ENCODE measurements around the gene PRMT9. TPM values are rescaled to one million over a fixed set of nuclear protein-coding genes. Genes with fewer than 3 reads are reported as not detected.

PRMT9 gene
- total RNA-seq, 3 donors from 2014 or later (not counting 1 experiment from before 2014, with no cell fraction given) = 13.4 to 16.6 (median 13.7) TPM

GRCh38 chr4:147590249-147590920 is 93.6 kb downstream of the PRMT9 start:
- H3K27ac Mint-ChIP-seq = no peak overlapping the region
- WGBS (ENCODE audit: insufficient coverage) = 64% methylated on average over 9 of the region's 12 CpGs
- TF ChIP-seq, protein P1, sequence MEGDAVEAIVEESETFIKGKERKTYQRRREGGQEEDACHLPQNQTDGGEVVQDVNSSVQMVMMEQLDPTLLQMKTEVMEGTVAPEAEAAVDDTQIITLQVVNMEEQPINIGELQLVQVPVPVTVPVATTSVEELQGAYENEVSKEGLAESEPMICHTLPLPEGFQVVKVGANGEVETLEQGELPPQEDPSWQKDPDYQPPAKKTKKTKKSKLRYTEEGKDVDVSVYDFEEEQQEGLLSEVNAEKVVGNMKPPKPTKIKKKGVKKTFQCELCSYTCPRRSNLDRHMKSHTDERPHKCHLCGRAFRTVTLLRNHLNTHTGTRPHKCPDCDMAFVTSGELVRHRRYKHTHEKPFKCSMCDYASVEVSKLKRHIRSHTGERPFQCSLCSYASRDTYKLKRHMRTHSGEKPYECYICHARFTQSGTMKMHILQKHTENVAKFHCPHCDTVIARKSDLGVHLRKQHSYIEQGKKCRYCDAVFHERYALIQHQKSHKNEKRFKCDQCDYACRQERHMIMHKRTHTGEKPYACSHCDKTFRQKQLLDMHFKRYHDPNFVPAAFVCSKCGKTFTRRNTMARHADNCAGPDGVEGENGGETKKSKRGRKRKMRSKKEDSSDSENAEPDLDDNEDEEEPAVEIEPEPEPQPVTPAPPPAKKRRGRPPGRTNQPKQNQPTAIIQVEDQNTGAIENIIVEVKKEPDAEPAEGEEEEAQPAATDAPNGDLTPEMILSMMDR (IDR thresholded peaks at IDR 0.05) = peak; percentile 62
- no peaks in the 10 kb centered on the region for H3K9me3 Mint-ChIP-seq
- Histone ChIP-seq H3K36me3 (ENCODE audit: control insufficient read depth, insufficient read depth, low read length) (no peaks in the 10 kb centered on the region), H3K4me3 (ENCODE audit: low read length) (no peak overlapping the region), H3K9me3 (ENCODE audit: control insufficient read depth, insufficient read depth, low read length) (no peaks in the 10 kb centered on the region), H3K27ac (ENCODE audit: low read length) (no peak overlapping the region), H3K4me1 (ENCODE audit: control insufficient read depth, insufficient read depth, low read length) (no peaks in the 10 kb centered on the region), H3K27me3 (ENCODE audit: control insufficient read depth, insufficient read depth, low read length) (peaks cover 3% of the 10 kb centered on the region)
- DNase-seq = peak in 1 of 2 donors; percentile 60
- no peak overlapping the region for H3K4me3 Mint-ChIP-seq
- peaks cover 11 to 13% of the 10 kb centered on the region in 2 donors for H3K27me3 Mint-ChIP-seq (ENCODE audit: low read depth in 2 of 2)
- H3K4me1 Mint-ChIP-seq = no peaks in the 10 kb centered on the region
- H3K36me3 Mint-ChIP-seq = no peaks in the 10 kb centered on the region
- ATAC-seq = peak in 1 of 3 donors; percentile 45
- intact Hi-C loops (cut with micrococcal nuclease) = loop anchor here (1.0 to 5.0 kb wide), 3 partner anchors 72 to 428 kb away; no protein-coding TSS in a partner anchor

- Mint-ChIP-seq H3K4me3 (no peak overlapping the region), H3K27ac (no peak overlapping the region), H3K36me3 (no peaks in the 10 kb centered on the region), H3K4me1 (no peaks in the 10 kb centered on the region), H3K27me3 (ENCODE audit: low read depth in 2 of 2) (peaks cover 12 to 13% of the 10 kb centered on the region in 2 donors), H3K9me3 (no peaks in the 10 kb centered on the region)
- DNase-seq (no peak), ATAC-seq (no peak)
- intact Hi-C loops (cut with micrococcal nuclease) = no loop called here
- WGBS (ENCODE audit: insufficient coverage) = no CpG with 5 or more reads among the region's 1 CpG
- Histone ChIP-seq H3K4me3 (ENCODE audit: low read length) (no peak overlapping the region), H3K9me3 (ENCODE audit: control insufficient read depth, insufficient read depth, low read length) (no peaks in the 10 kb centered on the region), H3K27ac (ENCODE audit: low read length) (no peak overlapping the region), H3K4me1 (ENCODE audit: control insufficient read depth, insufficient read depth, low read length) (no peaks in the 10 kb centered on the region), H3K27me3 (ENCODE audit: control insufficient read depth, insufficient read depth, low read length) (peaks cover 3% of the 10 kb centered on the region), H3K36me3 (ENCODE audit: control insufficient read depth, insufficient read depth, low read length) (no peaks in the 10 kb centered on the region)
- TF ChIP-seq, protein P1 (IDR thresholded peaks at IDR 0.05) = no peak
Measured at GRCh38 chr4:147589586-147589985, 94.4 kb downstream of the PRMT9 start.

Other genes starting within 250 kb of the PRMT9 start
- gene EDNRA, start 203.1 kb downstream of the PRMT9 start, total RNA-seq = not detected
- 10 to 100 TPM; 14.4 to 15.5 (median 15.1) TPM for gene TMEM184C, start 66.8 kb downstream of the PRMT9 start, total RNA-seq
- 10 to 100 TPM; 13.9 to 28.7 (median 23.2) TPM for gene ARHGAP10, start 47.9 kb upstream of the PRMT9 start, total RNA-seq

Data from natural killer cell (primary cell).